ENCODE data around the gene NPAS4. TPM values are rescaled to one million over a fixed set of nuclear protein-coding genes. Genes with fewer than 3 reads are reported as not detected.

NPAS4 gene
- total and polyA plus RNA-seq, 3 donors from 2014 or later, result 0.09 to 1.4 (median 0.50) TPM

- 79 to 86% methylated on average over 7 of the region's 7 CpGs for WGBS, 2 donors
- no peak for TF ChIP-seq POLR2A (IDR thresholded peaks at IDR 0.05)
- TF ChIP-seq, protein P1, sequence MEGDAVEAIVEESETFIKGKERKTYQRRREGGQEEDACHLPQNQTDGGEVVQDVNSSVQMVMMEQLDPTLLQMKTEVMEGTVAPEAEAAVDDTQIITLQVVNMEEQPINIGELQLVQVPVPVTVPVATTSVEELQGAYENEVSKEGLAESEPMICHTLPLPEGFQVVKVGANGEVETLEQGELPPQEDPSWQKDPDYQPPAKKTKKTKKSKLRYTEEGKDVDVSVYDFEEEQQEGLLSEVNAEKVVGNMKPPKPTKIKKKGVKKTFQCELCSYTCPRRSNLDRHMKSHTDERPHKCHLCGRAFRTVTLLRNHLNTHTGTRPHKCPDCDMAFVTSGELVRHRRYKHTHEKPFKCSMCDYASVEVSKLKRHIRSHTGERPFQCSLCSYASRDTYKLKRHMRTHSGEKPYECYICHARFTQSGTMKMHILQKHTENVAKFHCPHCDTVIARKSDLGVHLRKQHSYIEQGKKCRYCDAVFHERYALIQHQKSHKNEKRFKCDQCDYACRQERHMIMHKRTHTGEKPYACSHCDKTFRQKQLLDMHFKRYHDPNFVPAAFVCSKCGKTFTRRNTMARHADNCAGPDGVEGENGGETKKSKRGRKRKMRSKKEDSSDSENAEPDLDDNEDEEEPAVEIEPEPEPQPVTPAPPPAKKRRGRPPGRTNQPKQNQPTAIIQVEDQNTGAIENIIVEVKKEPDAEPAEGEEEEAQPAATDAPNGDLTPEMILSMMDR (IDR thresholded peaks at IDR 0.05), result no peak
- DNase-seq, result no peak
- Histone ChIP-seq H3K9me3 (no peaks in the 10 kb centered on the region), H3K4me1 (peaks cover 8% of the 10 kb centered on the region), H3K4me3 (no peak overlapping the region), H3K27ac (no peak overlapping the region), H3K36me3 (ENCODE audit: low read depth, missing control alignments) (no peaks in the 10 kb centered on the region), H3K27me3 (no peaks in the 10 kb centered on the region)
- intact Hi-C loops (cut with DNase I; ENCODE audit: low total_unique reads), result no loop called here
These were observed 8.7 kb upstream of the NPAS4 start for GRCh38 chr11:66412110-66412509.

DNA sequence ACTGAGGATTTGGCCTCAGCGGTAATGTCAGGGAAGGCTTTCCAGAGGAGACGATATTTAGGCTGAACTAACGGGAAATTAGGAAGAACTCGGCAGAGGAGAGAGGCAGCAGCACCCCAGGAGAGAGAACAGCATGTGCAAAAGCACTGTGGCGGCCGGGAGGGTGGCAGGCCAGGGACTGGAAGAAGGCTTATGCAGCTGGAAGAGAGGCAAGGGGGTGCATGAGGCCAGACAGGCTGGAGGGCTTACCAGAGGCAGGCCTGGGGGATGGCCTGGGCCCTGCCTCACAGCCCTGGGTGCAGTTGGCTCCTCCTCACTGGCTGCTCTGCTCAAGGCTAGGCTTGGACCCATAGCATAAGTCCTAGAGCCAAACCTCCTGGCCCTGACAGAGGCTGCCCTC is 7.7 kb upstream of the NPAS4 start:
- DNase-seq, result no peak
- no peaks in the 10 kb centered on the region for H3K27me3 ChIP-seq
- H3K36me3 ChIP-seq (ENCODE audit: low read depth, missing control alignments), result no peaks in the 10 kb centered on the region
- no peak overlapping the region for H3K27ac ChIP-seq
- TF ChIP-seq POLR2A (IDR thresholded peaks at IDR 0.05), result no peak
- TF ChIP-seq, protein P1 (IDR thresholded peaks at IDR 0.05), result no peak
- 84 to 89% methylated on average over 6 of the region's 6 CpGs for WGBS, 2 donors
- H3K9me3 ChIP-seq, result no peaks in the 10 kb centered on the region
- peaks cover 8% of the 10 kb centered on the region for H3K4me1 ChIP-seq
- intact Hi-C loops (cut with DNase I; ENCODE audit: low total_unique reads), result no loop called here
- H3K4me3 ChIP-seq, result no peak overlapping the region

- DNase-seq, result no peak
- Histone ChIP-seq H3K4me1 (peaks cover 12% of the 10 kb centered on the region), H3K9me3 (no peaks in the 10 kb centered on the region), H3K27ac (no peak overlapping the region), H3K4me3 (no peak overlapping the region), H3K27me3 (no peaks in the 10 kb centered on the region), H3K36me3 (ENCODE audit: low read depth, missing control alignments) (no peaks in the 10 kb centered on the region)
- intact Hi-C loops (cut with DNase I; ENCODE audit: low total_unique reads), result no loop called here
- WGBS, 2 donors, result 72 to 75% methylated on average over 12 of the region's 12 CpGs
- no peak for TF ChIP-seq POLR2A (IDR thresholded peaks at IDR 0.05)
- TF ChIP-seq, protein P1 (IDR thresholded peaks at IDR 0.05), result no peak
These were observed 6.5 kb upstream of the NPAS4 start for GRCh38 chr11:66414120-66414934.

DNA sequence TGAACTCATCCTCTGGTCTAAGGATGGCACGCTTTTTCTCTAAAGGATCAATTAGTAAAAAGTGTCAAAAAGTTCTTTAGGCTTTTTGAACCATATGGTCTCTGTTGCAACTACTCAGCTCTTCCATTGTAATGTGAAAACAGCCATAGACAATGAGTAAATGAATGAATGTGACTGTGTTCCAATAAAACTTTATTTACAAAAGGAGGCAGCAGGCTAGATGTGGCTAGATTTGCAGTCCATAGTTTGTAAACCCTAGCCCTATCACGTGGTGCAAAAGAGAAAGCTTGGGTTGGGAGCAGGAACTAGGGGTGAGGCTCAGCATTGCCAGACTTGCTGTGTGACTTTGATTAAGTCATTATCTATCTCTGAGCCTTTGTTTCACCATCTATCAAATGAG is 5.4 kb upstream of the NPAS4 start:
- H3K4me1 ChIP-seq, result peaks cover 13% of the 10 kb centered on the region
- H3K36me3 ChIP-seq (ENCODE audit: low read depth, missing control alignments), result no peaks in the 10 kb centered on the region
- no peak overlapping the region for H3K27ac ChIP-seq
- no peaks in the 10 kb centered on the region for H3K9me3 ChIP-seq
- H3K4me3 ChIP-seq, result no peak overlapping the region
- intact Hi-C loops (cut with DNase I; ENCODE audit: low total_unique reads), result no loop called here
- TF ChIP-seq, protein P1 (IDR thresholded peaks at IDR 0.05), result no peak
- TF ChIP-seq POLR2A (IDR thresholded peaks at IDR 0.05), result no peak
- no peak for DNase-seq
- WGBS, 2 donors, result 61 to 69% methylated on average over 2 of the region's 2 CpGs
- no peaks in the 10 kb centered on the region for H3K27me3 ChIP-seq

DNA sequence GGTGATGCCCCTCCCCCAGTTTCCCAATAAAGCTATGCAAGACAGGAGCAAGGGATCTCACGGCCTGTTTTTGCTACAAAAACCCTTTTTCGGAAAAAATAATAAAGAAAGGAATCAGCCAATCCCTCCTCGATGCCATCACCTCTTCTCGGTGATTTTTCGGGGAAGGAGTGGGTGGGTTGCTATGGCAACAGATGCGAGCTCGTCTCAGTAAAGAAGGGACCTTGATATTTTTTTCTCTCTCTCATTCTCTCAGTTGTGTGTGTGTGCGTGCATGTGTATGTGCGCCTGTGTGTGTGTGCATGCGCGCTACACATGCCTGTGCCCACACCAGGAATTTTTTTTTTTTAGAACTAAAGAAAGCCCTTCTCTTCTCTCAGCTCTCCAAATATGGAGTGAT is 3.8 kb upstream of the NPAS4 start:
- intact Hi-C loops (cut with DNase I; ENCODE audit: low total_unique reads), result no loop called here
- Histone ChIP-seq H3K27ac (no peak overlapping the region), H3K4me3 (no peak overlapping the region), H3K27me3 (no peaks in the 10 kb centered on the region), H3K36me3 (ENCODE audit: low read depth, missing control alignments) (no peaks in the 10 kb centered on the region), H3K4me1 (peaks cover 23% of the 10 kb centered on the region), H3K9me3 (no peaks in the 10 kb centered on the region)
- DNase-seq, result no peak
- TF ChIP-seq POLR2A (IDR thresholded peaks at IDR 0.05), result no peak
- TF ChIP-seq, protein P1 (IDR thresholded peaks at IDR 0.05), result no peak
- 57% methylated on average over 11 of the region's 11 CpGs for WGBS, 2 donors

All from testis (tissue), 3 donors.